T-helper 1 cell treated with Interleukin-12 subunit alpha and Interleukin-12 subunit beta and Interleukin-4 antibody, amounts not matched to agents 30 ng/mL and 1 ng/mL, for 36 hours (primary cell): ENCODE data around the gene FSTL5. TPM values are rescaled to one million over a fixed set of nuclear protein-coding genes. Genes with fewer than 3 reads are reported as not detected.

ENCODE experiments used
- intact Hi-C: fragments of 100-400 bp; cut with micrococcal nuclease; formaldehyde crosslinking; loops from one replicate; pipeline ENCODE4 v1.15.1; 2024
- total RNA-seq: library from RNA; stranded (reverse); gene quantifications from 2 replicates; pipeline ENCODE4 v1.2.3, GENCODE V29; 2022

The FSTL5 gene
- total RNA-seq, 1 donor from 2014 or later = not detected

GRCh38 chr4:161583549-161583948, 580.3 kb downstream of the FSTL5 start:
- intact Hi-C loops = no loop called here

GRCh38 chr4:161581262-161582230, 582.3 kb downstream of the FSTL5 start:
- intact Hi-C loops = no loop called here

- intact Hi-C loops = no loop called here
Observed at GRCh38 chr4:161577579-161578301, 586.1 kb downstream of the FSTL5 start.

GRCh38 chr4:161573836-161574235, 590.0 kb downstream of the FSTL5 start:
- intact Hi-C loops = no loop called here

- intact Hi-C loops = no loop called here
Observed at GRCh38 chr4:161564230-161564834, 599.5 kb downstream of the FSTL5 start.

GRCh38 chr4:161555689-161556660, 607.8 kb downstream of the FSTL5 start:
- intact Hi-C loops = no loop called here

- intact Hi-C loops = no loop called here
Observed at GRCh38 chr4:161554372-161554990, 609.3 kb downstream of the FSTL5 start.

- intact Hi-C loops = no loop called here
Observed at GRCh38 chr4:161546902-161547301, 616.9 kb downstream of the FSTL5 start.

GRCh38 chr4:161540265-161540664, 623.5 kb downstream of the FSTL5 start:
- intact Hi-C loops = loop anchor here (5.0 kb wide), 1 partner anchor 1057 kb away; no protein-coding TSS in a partner anchor

GRCh38 chr4:161538941-161539340, 624.9 kb downstream of the FSTL5 start:
- intact Hi-C loops = no loop called here

- intact Hi-C loops = no loop called here
Observed at GRCh38 chr4:161530710-161531109, 633.1 kb downstream of the FSTL5 start.

- intact Hi-C loops = no loop called here
Observed at GRCh38 chr4:161525121-161525520, 638.7 kb downstream of the FSTL5 start.

- intact Hi-C loops = no loop called here
Observed at GRCh38 chr4:161522031-161522430, 641.8 kb downstream of the FSTL5 start.

- intact Hi-C loops = no loop called here
Observed at GRCh38 chr4:161519611-161520010, 644.2 kb downstream of the FSTL5 start.

- intact Hi-C loops = no loop called here
Observed at GRCh38 chr4:161517941-161518340, 645.9 kb downstream of the FSTL5 start.

- intact Hi-C loops = no loop called here
Observed at GRCh38 chr4:161505141-161505540, 658.7 kb downstream of the FSTL5 start.

GRCh38 chr4:161498155-161498554, 665.6 kb downstream of the FSTL5 start:
- intact Hi-C loops = no loop called here

- intact Hi-C loops = no loop called here
Observed at GRCh38 chr4:161486461-161486860, 677.3 kb downstream of the FSTL5 start.

GRCh38 chr4:161466316-161466715, 697.5 kb downstream of the FSTL5 start:
- intact Hi-C loops = no loop called here

- intact Hi-C loops = no loop called here
Observed at GRCh38 chr4:161463436-161463835, 700.4 kb downstream of the FSTL5 start.
